Transverse colon (tissue), 3 donors: ENCODE measurements around the gene KAZN.

Experiments used
- EP300 ChIP-seq: sonication (generic); formaldehyde crosslinking; IDR thresholded peaks from one replicate; pipeline ENCODE4 v1.6.1; 2017; ENCODE audit warnings: antibody characterized with exemption, low read depth
- POLR2A ChIP-seq: fragments of 450-650 bp; IDR thresholded peaks from one replicate; pipeline ENCODE4 v1.6.1; 2016; ENCODE audit warnings: antibody characterized with exemption, mild to moderate bottlenecking, moderate library complexity
- TF ChIP-seq, protein P1 (sequence below), 5 experiments: fragments of 200-600 bp in 3 of 5; fragments of 450-650 bp in 2 of 5; sonication (generic) in 3 of 5; IDR thresholded peaks; 1 replicate in 2 of 5; 2 replicates in 3 of 5; pipeline ENCODE4 v1.5.1; 2016 to 2017; ENCODE audit warnings: antibody characterized with exemption in 5 of 5, inconsistent platforms in 3 of 5, mild to moderate bottlenecking in 2 of 5, moderate library complexity in 1 of 5

DNA sequence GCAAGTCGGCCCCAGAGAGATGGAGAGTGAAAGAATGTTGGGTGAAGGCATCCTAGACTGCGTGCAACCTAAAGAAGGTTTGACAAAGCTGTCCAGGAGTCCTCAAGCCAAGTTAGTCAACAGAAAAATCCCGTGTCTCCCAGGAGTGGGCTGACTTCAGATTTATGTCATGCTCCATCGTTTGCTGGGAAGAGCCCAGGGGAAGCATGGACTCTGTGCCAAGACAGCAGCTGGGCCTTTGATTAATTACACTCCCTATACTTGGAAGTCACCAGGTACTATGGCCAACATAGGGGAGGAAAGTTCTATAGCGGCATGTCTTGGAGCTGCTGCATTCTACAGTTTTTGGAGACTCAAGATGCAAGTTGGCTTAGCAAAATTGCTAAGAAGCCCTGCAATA is 247.4 kb downstream of the KAZN start:
- TF ChIP-seq, protein P1, sequence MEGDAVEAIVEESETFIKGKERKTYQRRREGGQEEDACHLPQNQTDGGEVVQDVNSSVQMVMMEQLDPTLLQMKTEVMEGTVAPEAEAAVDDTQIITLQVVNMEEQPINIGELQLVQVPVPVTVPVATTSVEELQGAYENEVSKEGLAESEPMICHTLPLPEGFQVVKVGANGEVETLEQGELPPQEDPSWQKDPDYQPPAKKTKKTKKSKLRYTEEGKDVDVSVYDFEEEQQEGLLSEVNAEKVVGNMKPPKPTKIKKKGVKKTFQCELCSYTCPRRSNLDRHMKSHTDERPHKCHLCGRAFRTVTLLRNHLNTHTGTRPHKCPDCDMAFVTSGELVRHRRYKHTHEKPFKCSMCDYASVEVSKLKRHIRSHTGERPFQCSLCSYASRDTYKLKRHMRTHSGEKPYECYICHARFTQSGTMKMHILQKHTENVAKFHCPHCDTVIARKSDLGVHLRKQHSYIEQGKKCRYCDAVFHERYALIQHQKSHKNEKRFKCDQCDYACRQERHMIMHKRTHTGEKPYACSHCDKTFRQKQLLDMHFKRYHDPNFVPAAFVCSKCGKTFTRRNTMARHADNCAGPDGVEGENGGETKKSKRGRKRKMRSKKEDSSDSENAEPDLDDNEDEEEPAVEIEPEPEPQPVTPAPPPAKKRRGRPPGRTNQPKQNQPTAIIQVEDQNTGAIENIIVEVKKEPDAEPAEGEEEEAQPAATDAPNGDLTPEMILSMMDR (IDR thresholded peaks at IDR 0.05): no peak
- TF ChIP-seq POLR2A: no peak
- TF ChIP-seq EP300: no peak
